B cell (primary cell): ENCODE data around the gene SNRNP27.

ENCODE experiments used
- CTCF ChIP-seq: fragments of 200-600 bp; IDR thresholded peaks from one replicate; pipeline ENCODE4 v1.8.0; 2022; ENCODE audit warnings: antibody characterized with exemption, mild to moderate bottlenecking
- EZH2 ChIP-seq: IDR thresholded peaks from 2 replicates; pipeline ENCODE4 v1.6.1; 2012; ENCODE audit warnings: borderline replicate concordance, low read depth, mild to moderate bottlenecking, moderate library complexity, low read length; ENCODE audit not compliant: insufficient read depth, poor library complexity, severe bottlenecking

GRCh38 chr2:69939722-69940121, 46.0 kb downstream of the SNRNP27 start:
- TF ChIP-seq CTCF (no peak), EZH2 (no peak)
